GM19023 (cell line): Measurements from ENCODE around the gene GPR107.

ENCODE experiments used
- ATAC-seq: cut with Tn5 transposase; IDR thresholded peaks from one replicate; pipeline ENCODE4 v1.9.1; 2021; ENCODE audit warnings: mild to moderate bottlenecking, moderate library complexity; ENCODE audit not compliant: unreplicated experiment

The GPR107 gene

DNA sequence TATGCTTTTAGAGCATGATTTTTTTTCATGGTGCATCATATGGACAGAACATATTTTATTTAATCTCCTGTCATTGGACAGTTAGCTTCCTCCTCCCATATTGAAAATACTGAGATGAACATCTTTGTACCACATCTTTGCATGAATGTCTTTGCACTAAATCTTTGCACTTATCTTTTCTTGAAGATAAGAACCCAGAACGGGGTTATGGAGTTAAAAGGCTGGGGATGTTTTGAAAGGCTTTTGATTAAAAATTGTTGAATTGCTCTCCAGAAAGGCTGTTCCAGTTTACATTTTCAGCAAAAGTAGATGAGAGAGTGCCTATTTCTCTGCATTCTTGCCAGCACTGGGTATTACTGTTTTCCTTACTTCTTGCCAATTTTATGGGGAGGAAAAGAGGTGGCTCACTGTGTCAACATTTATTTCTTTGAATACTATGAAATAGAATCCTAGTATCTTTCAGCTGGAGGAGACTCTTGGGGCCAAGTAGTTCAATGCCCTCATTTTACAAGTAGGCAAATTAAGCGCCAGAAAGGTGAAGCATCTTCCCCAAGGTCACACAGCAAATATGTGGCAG, 125.7 kb downstream of the GPR107 start:
- ATAC-seq, result no peak

DNA sequence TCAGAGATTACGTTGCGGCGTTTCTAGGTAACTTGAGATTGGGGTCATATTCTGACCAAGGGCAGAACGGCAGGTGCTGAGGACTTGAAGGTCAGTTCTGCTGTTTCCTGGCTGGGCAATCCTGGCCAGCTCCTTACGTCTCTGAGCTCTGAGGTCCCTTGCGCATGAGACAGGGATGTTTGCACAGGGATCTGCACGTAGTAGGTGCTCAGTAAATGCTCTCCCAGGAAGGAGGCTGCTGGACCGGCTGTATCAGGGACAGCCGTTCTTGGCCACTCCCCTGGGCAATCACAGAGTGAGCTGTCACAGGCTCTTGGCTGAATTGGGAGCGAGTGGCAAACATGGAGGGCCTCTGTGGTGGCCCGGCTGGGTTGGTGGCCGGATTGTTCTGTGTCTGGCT, 126.8 kb downstream of the GPR107 start:
- ATAC-seq, result no peak

DNA sequence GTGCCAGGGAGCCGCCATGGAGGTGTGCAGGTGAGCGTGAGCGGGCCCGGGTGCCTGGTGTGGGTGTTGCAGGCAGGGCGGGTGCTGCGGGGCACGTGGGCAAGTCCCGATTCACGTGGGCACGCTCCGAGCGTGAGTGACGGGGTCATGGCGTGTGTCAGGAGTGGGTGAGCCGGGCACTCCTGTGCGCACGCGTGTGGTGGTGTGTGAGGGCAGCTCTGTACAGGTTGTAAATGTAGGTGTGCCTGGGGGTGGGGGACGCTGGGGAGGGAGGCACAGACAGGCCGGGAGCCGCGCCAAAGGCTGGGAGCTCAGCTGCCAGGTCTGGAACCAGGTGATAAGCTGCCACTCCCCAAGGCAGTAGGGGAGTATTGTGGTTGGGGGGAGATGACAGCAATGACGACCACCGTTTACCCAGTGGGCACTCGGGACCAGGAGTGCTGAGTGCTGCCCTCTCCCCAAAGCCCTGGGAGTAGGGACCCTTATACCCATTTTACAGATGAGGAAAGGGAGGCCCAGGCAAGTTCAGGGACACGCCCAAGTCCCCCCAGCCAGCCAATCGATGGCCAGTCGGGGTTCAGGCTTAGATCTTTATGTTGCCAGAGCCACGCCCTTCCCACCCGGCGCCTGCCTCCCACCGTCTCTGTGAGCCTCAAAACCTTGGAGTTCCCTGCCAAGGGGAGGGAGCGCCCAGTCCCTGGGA, 128.1 kb downstream of the GPR107 start:
- no peak for ATAC-seq

DNA sequence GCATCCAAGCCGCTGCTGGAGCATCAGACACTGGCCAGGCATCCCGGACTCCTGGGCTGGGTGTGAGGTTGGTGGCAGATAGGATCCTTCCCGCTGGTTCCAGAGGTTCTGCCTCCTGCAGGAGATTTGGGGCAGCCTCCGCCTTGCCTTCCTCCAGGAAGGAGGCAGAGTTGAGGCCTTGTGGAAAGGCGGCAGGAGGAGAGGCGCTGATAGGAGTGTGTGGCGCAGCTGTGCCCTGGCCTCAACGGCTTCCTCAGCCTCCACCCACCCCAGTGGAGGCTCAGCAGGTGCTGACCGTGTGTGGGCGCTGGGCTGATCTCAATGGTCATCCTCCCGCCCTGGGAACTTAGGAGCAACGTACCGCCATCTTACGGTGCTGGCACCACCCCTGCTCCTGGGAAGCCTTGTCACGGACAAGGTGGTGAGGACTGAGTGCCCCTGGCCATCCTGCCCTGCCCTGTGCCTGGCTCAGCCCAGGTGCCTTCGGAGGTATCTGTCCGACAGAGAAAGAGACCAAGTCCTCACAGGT, 128.7 kb downstream of the GPR107 start:
- ATAC-seq, result no peak

DNA sequence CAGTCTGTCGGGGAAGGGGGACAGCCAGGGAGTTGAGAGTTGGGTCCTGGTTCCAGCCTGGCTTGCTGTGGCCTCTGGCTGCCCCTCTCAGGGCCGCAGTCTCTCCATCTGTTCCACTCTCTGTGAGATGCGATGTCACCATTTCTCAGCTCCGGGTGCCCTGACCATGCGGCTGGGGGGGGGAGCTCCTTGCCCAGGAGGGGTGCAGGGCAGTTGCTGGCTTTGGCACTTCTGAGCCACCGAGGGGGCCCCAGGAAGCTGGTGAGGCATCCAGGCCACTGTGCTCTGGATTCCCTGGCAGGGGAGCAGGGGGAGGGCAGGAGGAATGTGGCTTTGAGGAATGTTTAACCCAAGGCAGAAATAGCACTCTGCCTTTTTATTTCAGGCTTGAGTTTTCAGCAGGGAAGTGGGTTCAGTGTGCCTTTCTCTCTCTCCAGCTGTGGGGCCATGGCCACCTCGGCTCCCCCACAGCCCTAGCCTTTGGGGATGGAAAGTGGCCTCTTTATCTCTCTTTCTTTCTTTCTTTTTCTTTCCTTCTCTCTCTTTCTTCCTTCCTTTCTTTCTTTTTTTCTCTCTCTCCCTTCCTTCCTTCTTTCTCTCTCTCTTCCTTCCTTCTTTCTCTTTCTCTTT, 129.5 kb downstream of the GPR107 start:
- ATAC-seq, result no peak

DNA sequence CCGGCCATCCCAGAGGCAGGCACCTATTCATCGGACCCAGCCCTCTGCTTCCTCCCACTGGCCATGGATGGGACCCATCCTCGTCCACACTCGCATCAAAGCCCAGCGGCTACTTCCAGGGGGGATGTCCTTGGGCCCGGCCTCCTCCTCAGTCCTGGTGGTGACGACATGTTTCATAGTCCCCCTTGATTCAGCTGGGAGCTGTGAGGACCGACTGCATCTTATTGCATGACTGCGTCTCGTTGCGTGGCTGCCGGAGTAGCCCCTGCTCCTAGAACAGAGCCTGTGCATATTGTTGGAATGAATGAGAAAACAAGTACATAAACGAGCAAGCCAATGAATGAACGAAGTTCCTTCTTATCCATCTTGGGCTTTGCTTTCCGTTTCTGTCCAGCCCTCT, 131.3 kb downstream of the GPR107 start:
- no peak for ATAC-seq

DNA sequence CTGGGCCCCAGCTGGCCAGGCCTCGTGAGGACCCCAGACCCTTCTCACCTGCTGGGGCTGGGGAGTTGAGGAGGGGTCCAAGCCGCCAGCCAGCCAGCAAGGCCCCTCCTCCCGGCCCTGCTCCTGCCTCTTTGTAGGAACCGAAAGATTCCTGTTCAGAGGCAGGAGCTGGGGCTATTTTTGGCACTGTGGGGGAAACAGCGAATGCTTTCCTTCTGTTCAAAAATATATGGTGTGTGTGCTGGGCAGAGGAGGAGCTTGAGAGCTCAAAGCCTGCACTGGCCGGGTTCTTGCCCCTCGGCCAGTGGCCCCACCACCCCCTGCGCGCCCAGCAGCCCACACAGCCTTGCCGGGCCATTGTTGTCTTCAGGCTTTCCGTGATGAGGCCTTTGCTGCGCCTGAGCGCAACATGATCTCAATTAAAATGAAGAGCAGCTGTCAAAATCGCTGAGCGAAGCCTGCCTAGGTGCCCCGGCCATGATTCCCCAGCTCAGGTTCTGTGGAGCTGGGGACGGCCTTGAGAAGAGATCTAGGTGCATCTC, 131.9 kb downstream of the GPR107 start:
- no peak for ATAC-seq

DNA sequence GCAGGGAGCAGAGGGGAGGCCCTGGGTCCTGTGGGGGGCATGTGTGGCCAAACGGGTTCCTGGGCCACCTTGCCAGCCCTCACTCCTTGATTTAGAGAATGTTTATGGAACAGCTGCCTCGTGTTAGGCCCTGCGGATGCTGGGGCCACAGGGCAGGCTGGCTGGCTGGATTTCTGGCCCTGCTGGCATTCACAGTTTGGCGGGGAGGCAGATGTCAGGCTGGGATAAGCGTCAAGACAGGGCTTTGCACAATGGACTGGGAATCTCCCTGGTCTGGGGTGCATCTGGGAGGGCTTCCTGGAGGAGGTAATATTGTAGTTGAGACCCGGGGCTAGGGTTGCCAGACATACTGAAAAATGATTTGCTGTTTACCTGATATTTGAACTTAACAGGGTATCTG, 132.3 kb downstream of the GPR107 start:
- no peak for ATAC-seq

DNA sequence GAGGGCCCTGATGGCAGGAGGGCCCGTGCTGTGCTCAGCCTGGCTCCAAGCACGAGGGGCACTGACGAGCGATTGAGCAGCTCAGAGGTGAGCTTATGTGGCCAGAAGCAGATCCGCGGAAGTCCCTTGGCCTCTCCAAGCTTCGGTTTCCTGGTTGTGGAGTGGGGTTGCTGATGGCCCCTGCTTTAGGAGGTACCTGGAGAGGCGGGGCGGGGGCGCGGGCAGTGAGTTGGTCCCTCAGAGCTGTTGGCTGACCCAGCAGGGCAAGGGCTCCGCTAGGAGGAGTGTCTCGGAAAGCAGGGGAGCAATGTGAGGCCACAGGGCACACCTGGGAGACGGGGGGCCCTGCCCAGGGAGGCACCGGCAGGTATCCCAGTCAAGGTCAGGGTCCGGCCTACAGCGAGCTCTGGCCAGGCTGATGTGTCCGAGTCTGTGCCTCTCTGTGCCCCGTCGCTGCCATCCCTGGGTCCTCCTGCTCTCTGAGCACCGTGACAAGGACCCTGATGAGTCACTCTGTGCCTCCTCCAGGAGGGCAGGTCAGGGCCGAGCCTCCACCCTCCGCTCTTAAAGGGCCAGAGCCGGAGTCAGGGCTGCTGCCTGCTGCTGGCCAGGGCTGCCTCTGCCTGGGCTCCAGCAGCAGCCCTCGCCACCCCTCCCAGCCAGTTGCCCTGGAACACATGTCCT, 133.3 kb downstream of the GPR107 start:
- ATAC-seq, result no peak

DNA sequence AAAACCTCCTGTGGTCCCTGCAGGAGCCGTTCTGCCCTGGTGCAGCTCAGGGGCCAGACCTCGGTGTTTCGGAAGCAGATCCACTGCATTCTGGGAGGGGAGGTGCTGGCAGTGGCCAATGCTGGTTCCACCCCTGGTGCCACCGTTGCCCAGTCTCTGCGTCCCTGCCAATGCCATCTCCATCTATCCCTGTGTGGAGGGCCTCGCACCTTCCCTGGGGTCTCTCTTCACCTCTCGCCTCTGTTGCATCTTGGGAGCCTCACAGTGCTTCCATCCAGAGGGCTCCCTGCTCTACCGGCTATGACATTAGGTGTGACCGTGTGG, 133.8 kb downstream of the GPR107 start:
- ATAC-seq, result no peak

DNA sequence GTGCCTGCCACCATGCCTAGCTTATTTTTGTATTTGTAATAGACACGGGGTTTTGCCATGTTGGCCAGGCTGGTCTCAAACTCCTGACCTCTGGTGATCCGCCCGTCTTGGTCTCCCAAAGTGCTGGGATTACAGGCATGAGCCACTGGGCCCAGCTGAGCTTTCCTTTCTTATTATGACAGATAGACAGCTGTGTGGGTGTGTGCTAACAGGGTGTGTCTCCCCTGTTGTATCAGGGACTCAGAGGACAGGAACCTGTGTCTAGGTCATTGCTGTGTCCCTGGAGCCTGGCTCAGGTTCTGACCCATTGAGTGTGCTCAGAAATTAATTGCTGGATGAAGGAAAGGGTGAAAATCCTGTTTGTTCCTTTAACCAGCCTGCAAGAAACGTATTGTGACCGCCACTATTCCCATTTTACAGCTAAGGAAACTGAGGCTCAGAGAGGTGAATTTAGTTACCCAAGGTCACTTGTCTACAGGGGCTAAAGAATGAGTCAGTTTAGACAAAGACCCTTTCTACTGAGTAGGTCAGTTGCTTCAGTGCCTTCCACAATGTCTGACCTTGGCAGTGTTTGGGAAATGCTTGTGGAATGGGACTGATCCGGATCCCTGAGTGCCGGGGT, 135.3 kb downstream of the GPR107 start:
- no peak for ATAC-seq
